ENCODE results near the gene CCDC30. TPM values are rescaled to one million over a fixed set of nuclear protein-coding genes. Genes with fewer than 3 reads are reported as not detected.

CCDC30 gene
- total RNA-seq, 8 experiments from 2014 or later = 1.7 to 33.4 (median 10.9) TPM

DNA sequence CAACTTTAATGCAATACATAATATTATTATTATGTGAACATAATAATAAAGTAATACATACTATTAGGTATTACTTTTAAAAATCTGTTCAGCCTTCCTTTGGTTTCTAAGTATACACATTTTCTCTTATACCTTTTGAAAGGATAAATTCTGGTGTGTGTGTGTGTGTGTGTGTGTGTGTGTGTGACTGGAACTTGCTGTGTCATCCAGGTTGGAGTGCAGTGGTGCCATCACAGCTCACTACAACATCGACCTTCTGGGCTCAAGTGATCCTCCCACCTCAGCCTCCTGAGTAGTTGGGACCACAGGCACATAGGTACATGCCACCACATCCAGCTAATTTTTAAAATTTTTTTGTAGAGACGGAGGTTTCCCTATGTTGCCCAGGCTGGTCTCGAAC is 88.5 kb downstream of the CCDC30 start:
- in situ Hi-C loops (cut with MboI; ENCODE audit: low pct_unique_long_range_greater_than_20kb in 2 of 9, low sequenced_read_pairs in 9 of 9, unreplicated experiment in 9 of 9) = loop anchor here in 1 of 9 experiments (25.0 kb wide), 1 partner anchor 536 kb away; no protein-coding TSS in a partner anchor
- H3K27ac ChIP-seq = no peak overlapping the region
- no peaks in the 10 kb centered on the region for H3K4me1 ChIP-seq (replicated peaks in 1 of 2)
- ATAC-seq (replicated peaks in 6 of 8) = no peak
- no peak overlapping the region for H3K4me3 ChIP-seq
- 0 to 90% (median 74%) methylated on average over 1 to 3 of the region's 3 CpGs; no CpG with 5 or more reads in 3 of the 10 experiments for WGBS, 10 experiments

DNA sequence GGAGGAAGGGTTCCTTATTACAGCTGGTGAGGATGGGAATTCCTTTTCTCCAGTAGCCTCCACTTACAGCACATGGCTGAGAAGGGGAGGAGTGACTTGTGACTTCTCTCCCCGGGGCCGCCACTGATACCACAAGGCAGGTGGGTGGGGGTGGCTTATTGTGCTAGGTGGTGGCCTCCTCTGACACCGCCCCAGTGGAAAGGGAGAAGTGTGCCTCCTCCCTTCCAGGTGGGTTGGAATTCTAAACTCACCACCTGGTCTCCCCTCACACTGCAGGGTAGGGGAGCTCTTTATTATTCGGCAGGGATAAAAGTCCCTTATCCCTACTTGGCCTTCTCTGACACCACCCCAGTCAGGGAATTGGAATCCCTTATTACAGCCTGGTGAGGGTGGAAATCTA is 89.5 kb downstream of the CCDC30 start:
- ATAC-seq (replicated peaks in 6 of 8) = no peak
- 80 to 100% (median 93%) methylated on average over 1 to 3 of the region's 4 CpGs; no CpG with 5 or more reads in 7 of the 10 experiments for WGBS, 10 experiments
- Histone ChIP-seq H3K4me3 (no peak overlapping the region), H3K4me1 (replicated peaks in 1 of 2) (no peaks in the 10 kb centered on the region), H3K27ac (no peak overlapping the region)
- in situ Hi-C loops (cut with MboI; ENCODE audit: low pct_unique_long_range_greater_than_20kb in 2 of 9, low sequenced_read_pairs in 9 of 9, unreplicated experiment in 9 of 9) = loop anchor here in 1 of 9 experiments (25.0 kb wide), 1 partner anchor 535 kb away; no protein-coding TSS in a partner anchor

- no peaks in the 10 kb centered on the region for H3K4me1 ChIP-seq (replicated peaks in 1 of 2)
Measured at GRCh38 chr1:42557230-42557851, 94.3 kb downstream of the CCDC30 start.

GRCh38 chr1:42567038-42567437 is 104.0 kb downstream of the CCDC30 start:
- Histone ChIP-seq H3K27ac (no peak overlapping the region), H3K4me1 (replicated peaks in 1 of 2) (no peaks in the 10 kb centered on the region), H3K4me3 (no peak overlapping the region)
- in situ Hi-C loops (cut with MboI; ENCODE audit: low pct_unique_long_range_greater_than_20kb in 2 of 9, low sequenced_read_pairs in 9 of 9, unreplicated experiment in 9 of 9) = loop anchor here in 1 of 9 experiments (25.0 kb wide), 1 partner anchor 520 kb away; no protein-coding TSS in a partner anchor
- no peak for ATAC-seq (replicated peaks in 6 of 8)

More at GRCh38 chr1:42557230-42557851, 94.3 kb downstream of the CCDC30 start:
- in situ Hi-C loops (cut with MboI; ENCODE audit: low pct_unique_long_range_greater_than_20kb in 2 of 9, low sequenced_read_pairs in 9 of 9, unreplicated experiment in 9 of 9) = loop anchor here in 1 of 9 experiments (25.0 kb wide), 1 partner anchor 530 kb away; no protein-coding TSS in a partner anchor
- WGBS, 10 experiments = 50 to 100% (median 90%) methylated on average over 1 of the region's 1 CpG
- ATAC-seq (replicated peaks in 6 of 8) = no peak
- Histone ChIP-seq H3K4me3 (no peak overlapping the region), H3K27ac (no peak overlapping the region)

- no peak for ATAC-seq (replicated peaks in 6 of 8)
- no peak overlapping the region for H3K4me3 ChIP-seq
- in situ Hi-C loops (cut with MboI; ENCODE audit: low pct_unique_long_range_greater_than_20kb in 2 of 9, low sequenced_read_pairs in 9 of 9, unreplicated experiment in 9 of 9) = loop anchor here in 2 of 9 experiments (25.0 kb wide), 2 partner anchors 160 to 510 kb away; partner anchors contain the start of gene CLDN19 (in 1 of the 2)
- WGBS, 10 experiments = 0 to 85% (median 65%) methylated on average over 1 of the region's 1 CpG; no CpG with 5 or more reads in 1 of the 10 experiments
- no peaks in the 10 kb centered on the region for H3K4me1 ChIP-seq (replicated peaks in 1 of 2)
- no peak overlapping the region for H3K27ac ChIP-seq
Measured at GRCh38 chr1:42576935-42577334, 113.8 kb downstream of the CCDC30 start.

GRCh38 chr1:42586016-42586415 is 122.9 kb downstream of the CCDC30 start:
- in situ Hi-C loops (cut with MboI; ENCODE audit: low pct_unique_long_range_greater_than_20kb in 2 of 9, low sequenced_read_pairs in 9 of 9, unreplicated experiment in 9 of 9) = loop anchor here in 2 of 9 experiments (25.0 kb wide), 2 partner anchors 151 to 501 kb away; partner anchors contain the start of gene CLDN19 (in 1 of the 2)
- ATAC-seq (replicated peaks in 6 of 8) = no peak
- no peaks in the 10 kb centered on the region for H3K4me1 ChIP-seq (replicated peaks in 1 of 2)
- H3K27ac ChIP-seq = no peak overlapping the region
- H3K4me3 ChIP-seq = no peak overlapping the region
- WGBS, 10 experiments = 37 to 92% (median 74%) methylated on average over 1 to 3 of the region's 3 CpGs

- Histone ChIP-seq H3K27ac (no peak overlapping the region), H3K4me3 (no peak overlapping the region), H3K4me1 (replicated peaks in 1 of 2) (no peaks in the 10 kb centered on the region)
- in situ Hi-C loops (cut with MboI; ENCODE audit: low pct_unique_long_range_greater_than_20kb in 2 of 9, low sequenced_read_pairs in 9 of 9, unreplicated experiment in 9 of 9) = loop anchor here in 2 of 9 experiments (25.0 kb wide), 2 partner anchors 150 to 500 kb away; partner anchors contain the start of gene CLDN19 (in 1 of the 2)
- no peak for ATAC-seq (replicated peaks in 6 of 8)
- WGBS, 10 experiments = 40 to 100% (median 92%) methylated on average over 1 to 2 of the region's 2 CpGs; no CpG with 5 or more reads in 2 of the 10 experiments
Measured at GRCh38 chr1:42587753-42588152, 124.7 kb downstream of the CCDC30 start.

- in situ Hi-C loops (cut with MboI; ENCODE audit: low pct_unique_long_range_greater_than_20kb in 2 of 9, low sequenced_read_pairs in 9 of 9, unreplicated experiment in 9 of 9) = loop anchor here in 2 of 9 experiments (25.0 kb wide), 2 partner anchors 144 to 494 kb away; partner anchors contain the start of gene CLDN19 (in 1 of the 2)
- no peak overlapping the region for H3K4me3 ChIP-seq
Measured at GRCh38 chr1:42592811-42593210, 129.7 kb downstream of the CCDC30 start.

DNA sequence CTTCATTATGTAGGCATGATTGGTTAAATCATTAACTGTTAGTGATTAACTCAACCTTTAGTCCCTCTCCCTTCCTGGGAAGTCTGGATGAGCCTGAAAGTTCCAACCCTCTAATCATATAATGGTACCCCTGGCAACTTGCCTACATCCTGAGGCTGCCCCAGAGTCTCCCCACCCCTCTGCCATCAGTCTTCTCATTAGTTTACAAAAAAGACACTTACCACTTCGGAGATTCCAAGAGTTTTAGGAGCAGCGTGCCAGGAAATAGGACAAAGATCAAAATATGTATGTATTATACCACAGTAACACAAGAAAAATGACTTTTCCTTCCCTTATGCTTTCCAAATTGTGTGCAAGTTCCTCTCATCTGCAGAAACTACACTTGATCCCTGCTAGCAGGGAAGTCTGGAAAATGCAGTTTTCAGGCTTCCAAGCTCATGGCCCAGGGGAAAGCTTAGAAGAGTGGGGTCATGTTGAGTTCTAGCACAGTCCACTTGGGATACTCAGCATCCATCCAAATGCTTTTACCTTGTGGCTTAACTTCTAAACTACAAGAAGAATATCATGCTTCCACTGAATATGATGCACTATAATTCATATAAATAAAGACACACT is 130.5 kb downstream of the CCDC30 start:
- ATAC-seq (replicated peaks in 6 of 8) = no peak
- in situ Hi-C loops (cut with MboI; ENCODE audit: low pct_unique_long_range_greater_than_20kb in 2 of 9, low sequenced_read_pairs in 9 of 9, unreplicated experiment in 9 of 9) = loop anchor here in 2 of 9 experiments (25.0 kb wide), 2 partner anchors 144 to 494 kb away; partner anchors contain the start of gene CLDN19 (in 1 of the 2)
- no peak overlapping the region for H3K27ac ChIP-seq
- H3K4me1 ChIP-seq (replicated peaks in 1 of 2) = no peaks in the 10 kb centered on the region
- 54 to 89% (median 76%) methylated on average over 2 of the region's 2 CpGs; no CpG with 5 or more reads in 6 of the 10 experiments for WGBS, 10 experiments
- no peak overlapping the region for H3K4me3 ChIP-seq

More at GRCh38 chr1:42592811-42593210, 129.7 kb downstream of the CCDC30 start:
- 13 to 100% (median 79%) methylated on average over 1 to 3 of the region's 3 CpGs; no CpG with 5 or more reads in 1 of the 10 experiments for WGBS, 10 experiments
- Histone ChIP-seq H3K4me1 (replicated peaks in 1 of 2) (no peaks in the 10 kb centered on the region), H3K27ac (no peak overlapping the region)
- ATAC-seq (replicated peaks in 6 of 8) = no peak

- ATAC-seq (replicated peaks in 6 of 8) = no peak
- Histone ChIP-seq H3K4me3 (no peak overlapping the region), H3K4me1 (replicated peaks in 1 of 2) (no peaks in the 10 kb centered on the region), H3K27ac (no peak overlapping the region)
- in situ Hi-C loops (cut with MboI; ENCODE audit: low pct_unique_long_range_greater_than_20kb in 2 of 9, low sequenced_read_pairs in 9 of 9, unreplicated experiment in 9 of 9) = no loop called here
- WGBS, 10 experiments = 83 to 100% (median 90%) methylated on average over 2 of the region's 2 CpGs; no CpG with 5 or more reads in 3 of the 10 experiments
Measured at GRCh38 chr1:42601472-42601871, 138.4 kb downstream of the CCDC30 start.

DNA sequence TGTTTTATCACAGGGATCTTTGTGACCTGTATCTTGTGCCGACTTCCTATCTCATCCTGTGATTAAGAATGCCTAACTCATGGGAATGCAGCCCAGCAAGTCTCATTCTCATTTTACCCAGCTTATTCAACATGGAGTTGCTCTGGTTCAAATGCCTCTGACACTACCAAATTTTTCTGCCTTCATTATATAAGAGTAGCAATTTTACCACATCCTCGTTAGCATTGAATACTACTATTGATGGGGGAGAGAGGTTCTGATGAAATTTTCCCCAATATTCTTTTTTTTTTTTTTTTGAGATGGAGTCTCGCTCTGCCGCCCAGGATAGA is 150.7 kb downstream of the CCDC30 start:
- H3K4me3 ChIP-seq = no peak overlapping the region
- H3K27ac ChIP-seq = no peak overlapping the region
- H3K4me1 ChIP-seq (replicated peaks in 1 of 2) = no peaks in the 10 kb centered on the region
- no peak for ATAC-seq (replicated peaks in 6 of 8)
- WGBS, 10 experiments = 22 to 100% (median 100%) methylated on average over 1 to 4 of the region's 4 CpGs; no CpG with 5 or more reads in 2 of the 10 experiments
- in situ Hi-C loops (cut with MboI; ENCODE audit: low pct_unique_long_range_greater_than_20kb in 2 of 9, low sequenced_read_pairs in 9 of 9, unreplicated experiment in 9 of 9) = no loop called here

DNA sequence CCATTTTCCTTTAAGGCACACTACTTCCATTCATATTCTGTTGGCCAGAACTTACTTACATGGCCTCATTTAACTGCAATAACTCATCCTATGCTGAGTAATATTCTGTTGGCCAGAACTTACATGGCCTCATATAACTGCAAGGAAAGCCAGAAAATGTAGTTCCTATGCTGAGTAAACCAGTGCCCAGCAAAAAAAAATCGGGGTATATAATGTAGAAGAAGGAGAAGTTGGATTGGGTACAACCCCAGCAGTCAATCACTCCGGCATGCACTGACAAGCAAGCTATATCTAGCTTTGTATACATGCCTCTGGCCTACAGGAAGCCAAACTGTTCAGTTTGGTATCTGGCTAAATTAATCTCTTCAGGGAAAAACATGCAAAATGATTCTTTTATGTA is 155.8 kb downstream of the CCDC30 start:
- ATAC-seq (replicated peaks in 6 of 8) = no peak
- Histone ChIP-seq H3K4me1 (replicated peaks in 1 of 2) (no peaks in the 10 kb centered on the region), H3K4me3 (no peak overlapping the region), H3K27ac (no peak overlapping the region)
- in situ Hi-C loops (cut with MboI; ENCODE audit: low pct_unique_long_range_greater_than_20kb in 2 of 9, low sequenced_read_pairs in 9 of 9, unreplicated experiment in 9 of 9) = no loop called here
- WGBS, 10 experiments = 0 to 96% (median 72%) methylated on average over 1 to 2 of the region's 2 CpGs

GRCh38 chr1:42620307-42620706 is 157.2 kb downstream of the CCDC30 start:
- in situ Hi-C loops (cut with MboI; ENCODE audit: low pct_unique_long_range_greater_than_20kb in 2 of 9, low sequenced_read_pairs in 9 of 9, unreplicated experiment in 9 of 9) = no loop called here
- Histone ChIP-seq H3K27ac (no peak overlapping the region), H3K4me1 (replicated peaks in 1 of 2) (no peaks in the 10 kb centered on the region), H3K4me3 (no peak overlapping the region)
- ATAC-seq (replicated peaks in 6 of 8) = no peak
- 0 to 51% (median 27%) methylated on average over 2 of the region's 2 CpGs for WGBS, 10 experiments

Measured in motor neuron (in vitro differentiated cells).